RPMI8226 (cell line): ENCODE results near the gene EXOC7.
"Not testable (repeated sequence)": the region's sequence is repeated elsewhere in the genome, so short reads cannot be mapped to it uniquely, and the experiment has no call there.

Source experiments
- DNase-seq: peaks from one replicate; pipeline ENCODE4 v3.0.0-alpha.2; 2015

Gene EXOC7

GRCh38 chr17:76087531-76087930 is 16.1 kb downstream of the EXOC7 start:
- no peak for DNase-seq

GRCh38 chr17:76086384-76086783 is 17.2 kb downstream of the EXOC7 start:
- no peak for DNase-seq

GRCh38 chr17:76085731-76086366 is 17.7 kb downstream of the EXOC7 start:
- DNase-seq, result no peak

GRCh38 chr17:76085066-76085730 is 18.4 kb downstream of the EXOC7 start:
- DNase-seq, result no peak

- no peak for DNase-seq
These were observed 19.9 kb downstream of the EXOC7 start for GRCh38 chr17:76083536-76084182.

GRCh38 chr17:76082326-76083251 is 21.0 kb downstream of the EXOC7 start:
- DNase-seq, result no peak

GRCh38 chr17:76081295-76082210 is 22.0 kb downstream of the EXOC7 start:
- DNase-seq, result no peak

GRCh38 chr17:76080768-76081287 is 22.8 kb downstream of the EXOC7 start:
- no peak for DNase-seq

GRCh38 chr17:76079956-76080767 is 23.4 kb downstream of the EXOC7 start:
- peak; percentile 40 for DNase-seq

- DNase-seq, result no peak
These were observed 24.0 kb downstream of the EXOC7 start for GRCh38 chr17:76079535-76079955.

- no peak for DNase-seq
These were observed 24.6 kb downstream of the EXOC7 start, which contains the start of gene ZACN for GRCh38 chr17:76078860-76079534. ZACN (plus strand) TSS chr17:76079182; CDS start chr17:76079265, 83 bp downstream.

- not testable (repeated sequence) for DNase-seq
These were observed 25.2 kb downstream of the EXOC7 start for GRCh38 chr17:76078370-76078769.

- no peak for DNase-seq
These were observed 25.9 kb downstream of the EXOC7 start for GRCh38 chr17:76077584-76078110.

- no peak for DNase-seq
These were observed 26.6 kb downstream of the EXOC7 start for GRCh38 chr17:76076765-76077583.

- DNase-seq, result no peak
These were observed 27.3 kb downstream of the EXOC7 start for GRCh38 chr17:76076146-76076764.

GRCh38 chr17:76075364-76076145 is 28.0 kb downstream of the EXOC7 start:
- no peak for DNase-seq
